ENCODE results near the gene MDN1. TPM values are rescaled to one million over a fixed set of nuclear protein-coding genes. Genes with fewer than 3 reads are reported as not detected.
"Not testable (repeated sequence)": the region's sequence is repeated elsewhere in the genome, so short reads cannot be mapped to it uniquely, and the experiment has no call there.

The MDN1 gene
- total RNA-seq, 1 donor from 2014 or later: 52.0 TPM

DNA sequence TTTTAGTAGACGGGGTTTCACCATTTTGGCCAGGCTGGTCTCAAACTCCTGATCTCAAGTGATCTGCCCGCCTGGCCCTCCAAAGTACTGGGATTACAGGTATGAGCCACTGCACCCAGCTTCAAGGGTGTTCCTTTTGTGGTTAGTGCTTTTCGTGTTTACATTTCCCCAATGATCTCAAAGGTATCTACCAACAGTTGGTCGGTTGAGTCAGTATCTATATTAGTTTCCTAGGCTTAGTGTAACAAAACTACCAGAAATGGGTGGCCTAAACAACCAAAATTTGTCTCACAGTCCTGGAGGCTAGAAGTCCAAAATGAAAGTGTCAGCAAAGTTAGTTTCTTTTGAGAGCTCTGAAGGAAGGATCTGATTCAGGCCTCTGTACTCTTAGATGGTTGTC, 40.1 kb upstream of the MDN1 start:
- H3K36me3 Mint-ChIP-seq: peaks cover 58% of the 10 kb centered on the region
- TF ChIP-seq, protein P1, sequence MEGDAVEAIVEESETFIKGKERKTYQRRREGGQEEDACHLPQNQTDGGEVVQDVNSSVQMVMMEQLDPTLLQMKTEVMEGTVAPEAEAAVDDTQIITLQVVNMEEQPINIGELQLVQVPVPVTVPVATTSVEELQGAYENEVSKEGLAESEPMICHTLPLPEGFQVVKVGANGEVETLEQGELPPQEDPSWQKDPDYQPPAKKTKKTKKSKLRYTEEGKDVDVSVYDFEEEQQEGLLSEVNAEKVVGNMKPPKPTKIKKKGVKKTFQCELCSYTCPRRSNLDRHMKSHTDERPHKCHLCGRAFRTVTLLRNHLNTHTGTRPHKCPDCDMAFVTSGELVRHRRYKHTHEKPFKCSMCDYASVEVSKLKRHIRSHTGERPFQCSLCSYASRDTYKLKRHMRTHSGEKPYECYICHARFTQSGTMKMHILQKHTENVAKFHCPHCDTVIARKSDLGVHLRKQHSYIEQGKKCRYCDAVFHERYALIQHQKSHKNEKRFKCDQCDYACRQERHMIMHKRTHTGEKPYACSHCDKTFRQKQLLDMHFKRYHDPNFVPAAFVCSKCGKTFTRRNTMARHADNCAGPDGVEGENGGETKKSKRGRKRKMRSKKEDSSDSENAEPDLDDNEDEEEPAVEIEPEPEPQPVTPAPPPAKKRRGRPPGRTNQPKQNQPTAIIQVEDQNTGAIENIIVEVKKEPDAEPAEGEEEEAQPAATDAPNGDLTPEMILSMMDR (IDR thresholded peaks at IDR 0.05; ENCODE audit: unreplicated experiment): no peak
- no peak overlapping the region for H3K27ac Mint-ChIP-seq

DNA sequence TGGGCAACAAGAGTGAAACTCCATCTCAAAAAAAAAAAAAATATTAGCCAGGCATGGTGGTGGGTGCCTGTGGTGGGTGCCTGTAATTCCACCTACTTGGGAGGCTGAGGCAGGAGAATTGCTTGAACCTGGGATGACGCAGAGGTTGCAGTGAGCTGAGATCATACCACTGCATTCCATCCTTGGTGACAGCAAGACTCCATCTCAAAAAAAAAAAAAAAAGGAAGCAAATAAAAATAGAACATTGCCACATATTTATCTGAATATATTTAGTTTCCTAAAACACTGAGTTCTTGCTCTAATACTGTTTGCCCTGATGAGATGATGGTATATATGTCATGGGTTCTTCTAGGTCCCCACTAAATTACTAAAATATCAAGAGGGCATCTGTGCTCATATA, 38.4 kb upstream of the MDN1 start:
- H3K27me3 Mint-ChIP-seq (ENCODE audit: low read depth): no peaks in the 10 kb centered on the region
- TF ChIP-seq, protein P1 (IDR thresholded peaks at IDR 0.05; ENCODE audit: unreplicated experiment): no peak
- peaks cover 53% of the 10 kb centered on the region for H3K36me3 Mint-ChIP-seq
- no peaks in the 10 kb centered on the region for H3K4me1 Mint-ChIP-seq
- no peak overlapping the region for H3K4me3 Mint-ChIP-seq
- H3K9me3 Mint-ChIP-seq: peaks cover 10% of the 10 kb centered on the region
- no peak overlapping the region for H3K27ac Mint-ChIP-seq
- no peak for DNase-seq (ENCODE audit: low spot score in 2 of 2, unreplicated experiment in 2 of 2)

More for the DNA sequence above, 40.1 kb upstream of the MDN1 start:
- Mint-ChIP-seq H3K4me3 (no peak overlapping the region), H3K4me1 (no peaks in the 10 kb centered on the region), H3K9me3 (peaks cover 16% of the 10 kb centered on the region), H3K27me3 (ENCODE audit: low read depth) (no peaks in the 10 kb centered on the region)
- DNase-seq (ENCODE audit: low spot score in 2 of 2, unreplicated experiment in 2 of 2): no peak

DNA sequence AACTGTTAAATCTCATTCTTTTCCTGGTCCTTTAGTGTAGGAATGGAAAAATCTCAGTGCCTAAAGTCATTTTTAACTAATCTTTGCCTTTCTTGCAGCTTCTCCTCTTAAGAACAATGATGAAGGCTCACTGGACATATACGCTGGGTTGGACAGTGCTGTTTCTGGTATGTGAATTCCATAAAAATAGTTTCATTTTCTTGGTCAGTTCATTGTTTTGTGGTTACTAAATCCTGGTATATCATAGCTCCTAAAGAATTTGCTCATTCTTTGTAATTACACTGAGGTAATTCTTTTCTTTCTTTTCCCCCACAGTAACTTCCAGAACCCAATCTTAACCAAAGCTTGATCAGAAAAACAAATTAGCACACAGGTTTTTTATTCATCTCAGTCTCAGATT, 33.5 kb upstream of the MDN1 start:
- peaks cover 33% of the 10 kb centered on the region for H3K36me3 Mint-ChIP-seq
- no peaks in the 10 kb centered on the region for H3K27me3 Mint-ChIP-seq (ENCODE audit: low read depth)
- peak overlapping the region; percentile 6 for H3K27ac Mint-ChIP-seq

DNA sequence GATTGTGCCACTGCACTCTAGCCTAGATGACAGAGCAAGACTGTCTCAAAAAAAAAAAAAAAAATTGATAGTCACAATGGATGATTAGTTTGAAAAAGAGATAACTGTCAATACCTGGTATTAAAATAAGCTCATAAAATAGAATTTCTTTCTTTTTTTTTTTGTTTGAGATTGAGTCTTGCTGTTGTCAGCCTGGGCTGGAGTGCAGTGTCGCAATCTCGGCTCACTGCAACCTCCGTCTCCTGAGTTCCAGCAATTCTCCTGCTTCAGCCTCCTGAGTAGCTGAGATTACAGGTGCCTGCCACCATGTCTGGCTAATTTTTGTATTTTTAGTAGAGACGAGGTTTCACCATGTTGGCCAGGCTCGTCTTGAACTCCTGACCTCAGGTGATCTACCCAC, 27.9 kb upstream of the MDN1 start:
- not testable (repeated sequence) for H3K9me3 Mint-ChIP-seq; H3K27me3 Mint-ChIP-seq (ENCODE audit: low read depth); H3K27ac Mint-ChIP-seq; H3K4me1 Mint-ChIP-seq; H3K36me3 Mint-ChIP-seq; H3K4me3 Mint-ChIP-seq; DNase-seq (ENCODE audit: low spot score in 2 of 2, unreplicated experiment in 2 of 2)

More for the DNA sequence above, 33.5 kb upstream of the MDN1 start:
- H3K4me1 Mint-ChIP-seq: no peaks in the 10 kb centered on the region
- DNase-seq (ENCODE audit: low spot score in 2 of 2, unreplicated experiment in 2 of 2): no peak
- H3K9me3 Mint-ChIP-seq: no peaks in the 10 kb centered on the region
- TF ChIP-seq, protein P1 (IDR thresholded peaks at IDR 0.05; ENCODE audit: unreplicated experiment): no peak
- no peak overlapping the region for H3K4me3 Mint-ChIP-seq

DNA sequence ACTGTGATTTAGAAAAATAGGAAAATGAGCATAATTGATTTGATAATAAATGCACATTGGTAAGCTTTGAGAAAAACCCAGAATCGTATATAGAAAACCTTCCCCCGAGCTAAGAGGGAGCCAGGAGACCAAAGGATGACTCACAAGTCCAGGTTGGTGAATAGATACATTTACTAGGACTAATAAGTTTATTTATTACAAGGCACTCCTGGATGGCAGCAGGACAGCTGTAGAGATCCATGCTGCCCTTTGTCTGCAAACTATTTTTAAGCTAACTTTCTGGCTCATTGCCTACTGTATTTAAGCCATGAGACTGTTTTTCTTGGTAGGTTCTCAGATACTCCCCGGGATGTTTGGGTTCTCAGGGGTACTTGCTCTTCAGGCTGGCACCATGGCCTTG, 23.5 kb upstream of the MDN1 start:
- Mint-ChIP-seq H3K27me3 (ENCODE audit: low read depth) (no peaks in the 10 kb centered on the region), H3K9me3 (no peaks in the 10 kb centered on the region), H3K4me1 (peaks cover 19% of the 10 kb centered on the region), H3K4me3 (no peak overlapping the region), H3K36me3 (peaks cover 7% of the 10 kb centered on the region), H3K27ac (peak overlapping the region; percentile 47)
- TF ChIP-seq, protein P1 (IDR thresholded peaks at IDR 0.05; ENCODE audit: unreplicated experiment): no peak
- DNase-seq (ENCODE audit: low spot score in 2 of 2, unreplicated experiment in 2 of 2): no peak

DNA sequence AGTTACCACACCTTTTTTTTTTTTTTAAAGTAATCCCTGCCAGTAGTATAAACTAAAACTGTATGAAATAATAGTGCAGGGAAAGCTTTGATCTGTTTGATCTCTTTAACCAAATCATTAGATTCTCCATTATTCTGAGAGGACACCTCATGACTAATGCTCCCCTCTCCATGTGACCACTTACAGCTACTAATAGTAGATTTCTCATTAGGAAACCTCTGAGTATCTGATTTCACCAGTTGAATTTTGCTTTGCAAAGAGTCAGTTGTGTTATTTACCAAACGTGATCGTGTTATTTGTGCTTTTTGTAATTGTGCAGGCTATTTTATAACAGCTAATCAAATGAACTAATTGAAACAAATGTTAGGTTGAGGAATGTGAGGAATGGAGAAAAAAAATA, 22.6 kb upstream of the MDN1 start:
- Mint-ChIP-seq H3K4me1 (peaks cover 19% of the 10 kb centered on the region), H3K4me3 (no peak overlapping the region), H3K9me3 (no peaks in the 10 kb centered on the region), H3K27ac (peak overlapping the region; percentile 39), H3K36me3 (peaks cover 10% of the 10 kb centered on the region), H3K27me3 (ENCODE audit: low read depth) (no peaks in the 10 kb centered on the region)
- no peak for DNase-seq (ENCODE audit: low spot score in 2 of 2, unreplicated experiment in 2 of 2)
- TF ChIP-seq, protein P1 (IDR thresholded peaks at IDR 0.05; ENCODE audit: unreplicated experiment): no peak
